ENCODE results near the gene MERTK.

The MERTK gene

GRCh38 chr2:111981666-111982065, 83.3 kb downstream of the MERTK start:
- DNase-seq (ENCODE audit: low spot score): no peak

GRCh38 chr2:111982822-111983221, 84.4 kb downstream of the MERTK start:
- DNase-seq (ENCODE audit: low spot score): no peak

GRCh38 chr2:111983478-111984212, 85.2 kb downstream of the MERTK start:
- no peak for DNase-seq (ENCODE audit: low spot score)

GRCh38 chr2:111984213-111984604, 85.8 kb downstream of the MERTK start:
- no peak for DNase-seq (ENCODE audit: low spot score)

GRCh38 chr2:111985514-111985913, 87.1 kb downstream of the MERTK start:
- DNase-seq (ENCODE audit: low spot score): no peak

- DNase-seq (ENCODE audit: low spot score): no peak
These were observed 87.9 kb downstream of the MERTK start for GRCh38 chr2:111986116-111986900.

- DNase-seq (ENCODE audit: low spot score): no peak
These were observed 92.0 kb downstream of the MERTK start for GRCh38 chr2:111990375-111990774.

GRCh38 chr2:111990856-111991255, 92.4 kb downstream of the MERTK start:
- DNase-seq (ENCODE audit: low spot score): no peak

GRCh38 chr2:111994042-111994441, 95.6 kb downstream of the MERTK start:
- DNase-seq (ENCODE audit: low spot score): no peak

- DNase-seq (ENCODE audit: low spot score): peak; percentile 26
These were observed 96.7 kb downstream of the MERTK start for GRCh38 chr2:111995148-111995547.

- DNase-seq (ENCODE audit: low spot score): no peak
These were observed 101.4 kb downstream of the MERTK start for GRCh38 chr2:111999809-112000208.

GRCh38 chr2:112000399-112001135, 102.2 kb downstream of the MERTK start:
- DNase-seq (ENCODE audit: low spot score): no peak

GRCh38 chr2:112001136-112001715, 102.8 kb downstream of the MERTK start:
- DNase-seq (ENCODE audit: low spot score): no peak

- DNase-seq (ENCODE audit: low spot score): no peak
These were observed 103.5 kb downstream of the MERTK start for GRCh38 chr2:112001942-112002341.

- DNase-seq (ENCODE audit: low spot score): no peak
These were observed 105.3 kb downstream of the MERTK start for GRCh38 chr2:112003576-112004252.

- no peak for DNase-seq (ENCODE audit: low spot score)
These were observed 105.8 kb downstream of the MERTK start for GRCh38 chr2:112004253-112004645.

- no peak for DNase-seq (ENCODE audit: low spot score)
These were observed 107.1 kb downstream of the MERTK start for GRCh38 chr2:112005406-112006075.

- no peak for DNase-seq (ENCODE audit: low spot score)
These were observed 107.6 kb downstream of the MERTK start for GRCh38 chr2:112006076-112006410.

GRCh38 chr2:112007493-112007892, 109.1 kb downstream of the MERTK start:
- no peak for DNase-seq (ENCODE audit: low spot score)

- DNase-seq (ENCODE audit: low spot score): no peak
These were observed 110.6 kb downstream of the MERTK start for GRCh38 chr2:112008910-112009485.

GRCh38 chr2:112010751-112011150, 112.3 kb downstream of the MERTK start:
- DNase-seq (ENCODE audit: low spot score): no peak
